H1 (cell line): Measurements from ENCODE around the gene ITGB2. TPM values are rescaled to one million over a fixed set of nuclear protein-coding genes. Genes with fewer than 3 reads are reported as not detected.

Experiments
- CTCF ChIA-PET: fragments of 300-600 bp; sonication (Branson Sonifier 250); formaldehyde crosslinking; loops from one replicate; lab custom pipeline; 2021; ENCODE audit not compliant: partially characterized antibody; lab: Charles Lee
- POLR2A ChIA-PET: fragments of 300-600 bp; sonication (Branson Sonifier 250); formaldehyde crosslinking; loops from one replicate; lab custom pipeline; 2021; ENCODE audit warnings: inconsistent platforms; ENCODE audit not compliant: partially characterized antibody; lab: Charles Lee
- DNase-seq, 2 experiments: peaks; one replicate each; pipeline versions ENCODE4 v3.0.0 to v3.0.0-alpha.2; 2010 to 2022; ENCODE audit warnings: low spot score in 2 of 2, low read depth in 1 of 2, mixed read lengths in 1 of 2
- FAIRE-seq: peaks from 2 replicates; lab custom pipeline; 2011; peaks lifted over from hg19 to GRCh38; lab: Jason Lieb, UNC
- H2AFZ ChIP-seq: 2 replicates; pipeline ENCODE4 v1.8.1; 2012; ENCODE audit warnings: low read length, inconsistent platforms
- H2AK5ac ChIP-seq: 2 replicates; pipeline ENCODE4 v1.6.1; 2013; ENCODE audit warnings: low read depth, low read length
- H2BK120ac ChIP-seq: replicated peaks from 2 replicates; pipeline ENCODE3; 2013; ENCODE audit warnings: low read depth, low read length, inconsistent platforms
- H2BK12ac ChIP-seq: 2 replicates; pipeline ENCODE4 v1.6.1; 2013; ENCODE audit warnings: low read depth, low read length
- H2BK15ac ChIP-seq: 2 replicates; pipeline ENCODE4 v1.6.1; 2013; ENCODE audit warnings: low read length
- H2BK20ac ChIP-seq: 2 replicates; pipeline ENCODE4 v1.6.1; 2013; ENCODE audit warnings: low read length
- H2BK5ac ChIP-seq: 2 replicates; pipeline ENCODE4 v1.6.1; 2013; ENCODE audit warnings: low read depth, low read length
- H3K14ac ChIP-seq: 2 replicates; pipeline ENCODE4 v1.6.1; 2013; ENCODE audit warnings: inconsistent platforms; ENCODE audit not compliant: insufficient read length
- H3K18ac ChIP-seq: 2 replicates; pipeline ENCODE4 v1.6.1; 2013; ENCODE audit warnings: low read length; ENCODE audit errors: extremely low read depth
- H3K23ac ChIP-seq: 2 replicates; pipeline ENCODE4 v1.6.1; 2013; ENCODE audit warnings: inconsistent platforms; ENCODE audit not compliant: insufficient read length
- H3K23me2 ChIP-seq: 2 replicates; pipeline ENCODE4 v1.6.1; 2013; ENCODE audit warnings: low read depth, low read length
- H3K27ac ChIP-seq: 2 replicates; pipeline ENCODE4 v1.6.1; 2011; ENCODE audit warnings: low read depth, low read length, inconsistent platforms
- H3K27me3 ChIP-seq, 4 experiments: replicated peaks in 1 of 4; 1 replicate in 1 of 4; 2 replicates in 3 of 4; pipeline versions ENCODE4 v1.6.1 to v1.8.1; 2011 to 2013; ENCODE audit warnings: low read length in 3 of 4, mild to moderate bottlenecking in 3 of 4, inconsistent platforms in 2 of 4, mixed read lengths in 2 of 4, moderate library complexity in 1 of 4; ENCODE audit not compliant: control insufficient read depth in 3 of 4, insufficient read depth in 3 of 4; ENCODE audit errors: extremely low read depth in 1 of 4
- H3K36me3 ChIP-seq, 4 experiments: 2 replicates each; pipeline versions ENCODE4 v1.6.1 to v1.8.1; 2011 to 2013; ENCODE audit warnings: mild to moderate bottlenecking in 4 of 4, low read length in 3 of 4, moderate library complexity in 2 of 4, control low read depth in 1 of 4, inconsistent platforms in 1 of 4; ENCODE audit not compliant: insufficient read depth in 4 of 4, control insufficient read depth in 2 of 4
- H3K4ac ChIP-seq: replicated peaks from 2 replicates; pipeline ENCODE3; 2013; ENCODE audit warnings: low read length, low read depth, mixed read lengths, inconsistent platforms; ENCODE audit not compliant: insufficient read length
- H3K4me1 ChIP-seq, 4 experiments: replicated peaks in 1 of 4; 1 replicate in 1 of 4; 2 replicates in 3 of 4; pipeline versions ENCODE4 v1.6.1 to v1.8.1; 2011 to 2013; ENCODE audit warnings: low read length in 3 of 4, inconsistent platforms in 2 of 4, mixed read lengths in 1 of 4; ENCODE audit not compliant: insufficient read depth in 4 of 4, control insufficient read depth in 3 of 4
- H3K4me2 ChIP-seq, 2 experiments: 2 replicates each; pipeline versions ENCODE4 v1.6.1 to v1.8.1; 2011 to 2013; ENCODE audit warnings: low read depth in 2 of 2, low read length in 2 of 2, control low read depth in 1 of 2, inconsistent platforms in 1 of 2, mild to moderate bottlenecking in 1 of 2; ENCODE audit not compliant: insufficient read depth in 1 of 2
- H3K4me3 ChIP-seq, 4 experiments: fragments of 200-600, 300-600 bp in 1 of 4; sonication (generic), shearing (Covaris generic), sonication (Bioruptor Twin) in 1 of 4; 2 replicates each; pipeline versions ENCODE4 v1.5.1 to v1.8.1; 2011 to 2016; ENCODE audit warnings: low read length in 4 of 4, low read depth in 3 of 4, control low read depth in 2 of 4, inconsistent platforms in 2 of 4, mild to moderate bottlenecking in 2 of 4, mixed read lengths in 1 of 4, moderate library complexity in 1 of 4; ENCODE audit not compliant: insufficient read depth in 2 of 4; ENCODE audit errors: extremely low read depth in 1 of 4
- H3K56ac ChIP-seq: replicated peaks from 2 replicates; pipeline ENCODE3; 2013; ENCODE audit warnings: low read depth, mild to moderate bottlenecking, mixed read lengths, low read length, inconsistent platforms; ENCODE audit not compliant: insufficient read length
- H3K79me1 ChIP-seq: 2 replicates; pipeline ENCODE4 v1.6.1; 2013; ENCODE audit warnings: low read depth, low read length, control low read depth
- H3K79me2 ChIP-seq, 2 experiments: 2 replicates each; pipeline versions ENCODE4 v1.6.1 to v1.8.1; 2012 to 2013; ENCODE audit warnings: low read length in 2 of 2, mild to moderate bottlenecking in 2 of 2, inconsistent platforms in 1 of 2; ENCODE audit not compliant: insufficient read depth in 2 of 2, control insufficient read depth in 1 of 2
- H3K9ac ChIP-seq, 4 experiments: replicated peaks in 1 of 4; 1 replicate in 1 of 4; 2 replicates in 3 of 4; pipeline versions ENCODE4 v1.6.1 to v1.8.1; 2011 to 2013; ENCODE audit warnings: low read depth in 3 of 4, low read length in 3 of 4, control low read depth in 2 of 4, mild to moderate bottlenecking in 2 of 4, moderate library complexity in 2 of 4, inconsistent platforms in 1 of 4; ENCODE audit errors: extremely low read depth in 1 of 4
- H3K9me3 ChIP-seq, 2 experiments: 2 replicates each; pipeline versions ENCODE4 v1.6.1 to v1.8.1; 2012 to 2013; ENCODE audit warnings: mild to moderate bottlenecking in 2 of 2, moderate library complexity in 2 of 2, control low read depth in 1 of 2, inconsistent platforms in 1 of 2, low read depth in 1 of 2, low read length in 1 of 2, mixed read lengths in 1 of 2; ENCODE audit not compliant: insufficient read depth in 2 of 2
- H4K20me1 ChIP-seq, 2 experiments: replicated peaks in 1 of 2; 2 replicates each; pipeline versions ENCODE3 to v1.8.1; 2011 to 2013; ENCODE audit warnings: inconsistent platforms in 2 of 2, low read length in 2 of 2, mild to moderate bottlenecking in 1 of 2; ENCODE audit not compliant: insufficient read depth in 2 of 2, control insufficient read depth in 1 of 2
- H4K5ac ChIP-seq: 2 replicates; pipeline ENCODE4 v1.6.1; 2013; ENCODE audit warnings: low read length, low read depth, mixed read lengths, inconsistent platforms; ENCODE audit not compliant: insufficient read length
- H4K8ac ChIP-seq: 2 replicates; pipeline ENCODE4 v1.8.0; 2013; ENCODE audit warnings: mild to moderate bottlenecking, moderate library complexity, low read length, inconsistent platforms; ENCODE audit not compliant: insufficient read depth; ENCODE audit errors: extremely low read depth
- H4K91ac ChIP-seq: replicated peaks from 2 replicates; pipeline ENCODE3; 2013; ENCODE audit warnings: low read length, mixed read lengths, inconsistent platforms; ENCODE audit not compliant: insufficient read length
- BACH1 ChIP-seq: IDR thresholded peaks from 2 replicates; pipeline ENCODE4 v1.6.1; 2012; ENCODE audit warnings: low read length, improper control_type of control experiment
- BCL11A ChIP-seq, 2 experiments: IDR thresholded peaks; one replicate each; pipeline ENCODE4 v1.6.1; 2011; ENCODE audit warnings: low read depth in 2 of 2, low read length in 2 of 2, mild to moderate bottlenecking in 2 of 2
- CBX5 ChIP-seq: fragments of 300-800, 300-1000 bp; sonication (generic); IDR thresholded peaks from 2 replicates; pipeline ENCODE4 v1.7.1; 2016; ENCODE audit warnings: antibody characterized with exemption, low read length, low read depth
- EP300 ChIP-seq, 2 experiments: IDR thresholded peaks; 1 replicate in 1 of 2; 2 replicates in 1 of 2; pipeline ENCODE4 v1.6.1; 2011 to 2012; ENCODE audit warnings: low read depth in 2 of 2, low read length in 2 of 2, mild to moderate bottlenecking in 2 of 2, borderline replicate concordance in 1 of 2, inconsistent platforms in 1 of 2, moderate library complexity in 1 of 2
- HDAC6 ChIP-seq: IDR thresholded peaks from one replicate; pipeline ENCODE4 v1.7.1; 2012; ENCODE audit warnings: low read depth, mild to moderate bottlenecking, inconsistent platforms, low read length, moderate library complexity
- MAFK ChIP-seq: IDR thresholded peaks from 2 replicates; pipeline ENCODE4 v1.6.1; 2012; ENCODE audit warnings: low read depth, mild to moderate bottlenecking, improper control_type of control experiment, low read length
- NANOG ChIP-seq: IDR thresholded peaks from 2 replicates; pipeline ENCODE4 v1.6.1; 2011; ENCODE audit warnings: low read length, low read depth, mild to moderate bottlenecking, inconsistent platforms; ENCODE audit not compliant: insufficient read depth, poor library complexity, severe bottlenecking
- SIX5 ChIP-seq: IDR thresholded peaks from 2 replicates; pipeline ENCODE4 v1.6.1; 2011; ENCODE audit warnings: mild to moderate bottlenecking, low read depth, low read length
- SP2 ChIP-seq: IDR thresholded peaks from 2 replicates; pipeline ENCODE4 v1.6.1; 2012; ENCODE audit warnings: mild to moderate bottlenecking, low read length, inconsistent platforms
- TBP ChIP-seq: IDR thresholded peaks from 2 replicates; pipeline ENCODE4 v1.6.1; 2011; ENCODE audit warnings: low read depth, low read length, improper control_type of control experiment
- YY1 ChIP-seq: IDR thresholded peaks from 2 replicates; pipeline ENCODE4 v1.6.1; 2011; ENCODE audit warnings: low read depth, mild to moderate bottlenecking, low read length
- WGBS, 2 experiments: shearing (Covaris generic) in 1 of 2; methylation state at CpG; one replicate each; pipeline versions ENCODE4 v1.1.6 to v1.1.7; 2013 to 2015; ENCODE audit warnings: low lambda C conversion rate in 2 of 2, mixed read lengths in 2 of 2, inconsistent platforms in 1 of 2, low coverage in 1 of 2, missing lambda C conversion rate in 1 of 2; ENCODE audit not compliant: insufficient replicate concordance in 2 of 2, insufficient coverage in 1 of 2, insufficient read length in 1 of 2; ENCODE audit errors: extremely low coverage in 1 of 2, missing lambda C conversion rate in 1 of 2; 5-methylcytosine and 5-hydroxymethylcytosine counted together
- polyA plus RNA-seq, 7 experiments: library from polyadenylated mRNA; depleted of rRNA in 3 of 7; stranded (reverse) in 5 of 7; unstranded in 2 of 7; fragments of >200 nt in 5 of 7; fragments of 200-250 nt in 2 of 7; gene quantifications; 1 replicate in 5 of 7; 2 replicates in 1 of 7; 4 replicates in 1 of 7; pipeline versions ENCODE4 v1.2.1 to v1.2.3, GENCODE V29; 2011 to 2013; ENCODE audit warnings: missing spikeins in 2 of 7, mixed read lengths in 2 of 7
- total RNA-seq: library from RNA; stranded (reverse); fragmentation: NEBNext Ultra II Directional; extraction: Animal tissue kit (Norgen Biotek cat#: 25700); gene quantifications from 2 replicates; pipeline ENCODE4 v1.2.1, GENCODE V29; 2021
- TF ChIP-seq, protein P1 (sequence below): IDR thresholded peaks from 2 replicates; pipeline ENCODE4 v1.6.1; 2012; ENCODE audit warnings: inconsistent platforms

The ITGB2 gene
- total and polyA plus RNA-seq, 2 of the 8 experiments (the other 6 are each of a cell fraction or from before 2014, with no cell fraction given) = 0.24 to 0.63 TPM

DNA sequence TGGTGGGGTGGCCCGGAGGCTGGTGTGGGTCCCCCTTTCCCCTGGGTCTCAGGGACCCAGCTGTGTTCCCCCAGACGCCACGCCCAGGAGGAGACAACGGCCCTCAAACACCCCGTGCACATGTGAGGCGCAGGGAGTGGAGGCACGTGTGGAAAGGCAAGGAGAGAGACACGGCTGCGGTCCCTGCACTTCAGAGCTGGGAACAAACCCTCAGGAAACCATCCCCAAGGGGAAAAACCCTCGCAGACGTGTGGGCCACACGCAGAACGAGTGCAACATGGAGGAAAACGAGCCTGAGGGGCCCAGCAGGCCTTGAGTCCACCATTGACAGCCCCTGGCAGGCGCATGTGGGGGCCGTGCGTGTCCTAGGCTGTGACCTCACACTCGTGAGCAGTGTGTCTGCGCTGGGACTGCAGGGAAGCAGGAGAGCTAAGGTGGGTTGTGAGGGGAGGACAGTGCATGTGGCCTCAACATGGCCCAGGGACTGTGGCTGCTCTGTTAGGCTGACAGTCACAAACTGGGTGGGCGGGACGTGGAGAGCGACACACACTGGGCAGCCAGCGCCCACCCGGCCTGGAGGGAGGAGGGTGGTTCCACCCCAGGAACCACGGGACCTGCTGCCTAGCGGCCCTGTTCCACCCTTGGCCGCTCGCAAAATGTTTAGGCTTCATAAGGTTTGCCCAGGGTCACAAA is 20.0 kb downstream of the ITGB2 start:
- H3K23me2 ChIP-seq = peaks cover 6% of the 10 kb centered on the region; the same call in 1 of the 2 replicates
- peak overlapping the region; percentile 80; the same call in 1 of the 2 replicates for H2BK12ac ChIP-seq
- no peak overlapping the region for H3K27ac ChIP-seq
- WGBS, 2 experiments = 92% methylated on average over 23 of the region's 28 CpGs; no CpG with 5 or more reads in 1 of the 2 experiments
- DNase-seq (no peak), FAIRE-seq (no peak)
- H2BK5ac ChIP-seq = no peak overlapping the region
- no peak overlapping the region for H2AFZ ChIP-seq
- H4K91ac ChIP-seq = no peak overlapping the region
- no peaks in the 10 kb centered on the region for H3K79me2 ChIP-seq
- no peak overlapping the region; the same call in 1 of the 2 replicates for H4K8ac ChIP-seq
- no peak overlapping the region for H3K23ac ChIP-seq
- no peak overlapping the region for H4K5ac ChIP-seq
- H3K4ac ChIP-seq = no peak overlapping the region
- ChIA-PET CTCF (interaction anchor here (0.9 to 1.3 kb wide), 3 partner anchors 8 to 49 kb away, joined by 3 to 9 read pairs (median 3); no protein-coding TSS in a partner anchor), POLR2A (no interaction called here)
- no peaks in the 10 kb centered on the region; a peak in 1 of 8 replicates for H3K36me3 ChIP-seq
- peaks cover 0 to 13% of the 10 kb centered on the region in 2 experiments for H4K20me1 ChIP-seq
- no peak overlapping the region for H2AK5ac ChIP-seq
- H3K9me3 ChIP-seq = no peaks in the 10 kb centered on the region; a peak in 1 of 4 replicates
- no peaks in the 10 kb centered on the region for H3K79me1 ChIP-seq
- no peak overlapping the region for H3K9ac ChIP-seq
- H3K56ac ChIP-seq = no peak overlapping the region
- H2BK15ac ChIP-seq = 0 out of 2 replicates have a peak overlapping the region, but pooled peaks have one; percentile 95
- no peak overlapping the region for H3K4me3 ChIP-seq
- H3K18ac ChIP-seq = no peak overlapping the region
- no peak overlapping the region for H2BK20ac ChIP-seq
- H3K4me2 ChIP-seq = no peak overlapping the region
- H3K27me3 ChIP-seq = peaks cover 0 to 2% (median 0%) of the 10 kb centered on the region in 4 experiments; a peak in 1 of 7 replicates
- H3K4me1 ChIP-seq = peaks cover 0 to 4% (median 2%) of the 10 kb centered on the region in 4 experiments; a peak in 2 of 7 replicates
- H2BK120ac ChIP-seq = no peak overlapping the region
- no peak overlapping the region for H3K14ac ChIP-seq
- TF ChIP-seq, protein P1, sequence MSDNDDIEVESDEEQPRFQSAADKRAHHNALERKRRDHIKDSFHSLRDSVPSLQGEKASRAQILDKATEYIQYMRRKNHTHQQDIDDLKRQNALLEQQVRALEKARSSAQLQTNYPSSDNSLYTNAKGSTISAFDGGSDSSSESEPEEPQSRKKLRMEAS = no peak
- TF ChIP-seq TBP (no peak), EP300 (IDR thresholded peaks at IDR 0.05; ENCODE audit: borderline replicate concordance in 1 of 2, low read depth in 2 of 2, low read length in 2 of 2) (no peak), MAFK (no peak), CBX5 (no peak), BACH1 (no peak), YY1 (no peak), BCL11A (IDR thresholded peaks at IDR 0.05; ENCODE audit: low read depth in 2 of 2, low read length in 2 of 2) (no peak), NANOG (no peak), HDAC6 (no peak), SP2 (no peak), SIX5 (no peak)
